Osteoblast (primary cell): ENCODE measurements around the gene ZNF684. TPM values are rescaled to one million over a fixed set of nuclear protein-coding genes. Genes with fewer than 3 reads are reported as not detected.

Experiments
- DNase-seq: peaks from one replicate; pipeline ENCODE4 v3.0.0; 2011; ENCODE audit warnings: low spot score, mixed read lengths; ENCODE audit not compliant: insufficient read length; ENCODE audit errors: missing footprints
- H2AFZ ChIP-seq: 2 replicates; pipeline ENCODE4 v1.6.0; 2011; ENCODE audit warnings: mild to moderate bottlenecking, low read length
- H3K27ac ChIP-seq: 2 replicates; pipeline ENCODE4 v1.5.1; 2011; ENCODE audit warnings: mild to moderate bottlenecking, low read depth, low read length, moderate library complexity
- H3K27me3 ChIP-seq: 2 replicates; pipeline ENCODE4 v1.6.0; 2012; ENCODE audit warnings: mild to moderate bottlenecking, control low read depth, inconsistent platforms, low read length, moderate library complexity; ENCODE audit not compliant: insufficient read depth
- H3K36me3 ChIP-seq: 2 replicates; pipeline ENCODE4 v1.5.1; 2011; ENCODE audit warnings: mild to moderate bottlenecking, low read length, control low read depth, moderate library complexity; ENCODE audit not compliant: insufficient read depth
- H3K4me1 ChIP-seq: 2 replicates; pipeline ENCODE4 v1.5.1; 2011; ENCODE audit warnings: mild to moderate bottlenecking, low read length, control low read depth, moderate library complexity; ENCODE audit not compliant: insufficient read depth
- H3K4me2 ChIP-seq: 2 replicates; pipeline ENCODE4 v1.6.0; 2011; ENCODE audit warnings: mild to moderate bottlenecking, low read length; ENCODE audit not compliant: insufficient read depth
- H3K4me3 ChIP-seq: fragments of 200-600 bp; sonication (generic); 3 replicates; pipeline ENCODE4 v1.5.1; 2012; ENCODE audit warnings: mild to moderate bottlenecking, low read length, inconsistent platforms; ENCODE audit not compliant: insufficient read depth
- H3K79me2 ChIP-seq: 2 replicates; pipeline ENCODE4 v1.6.0; 2012; ENCODE audit warnings: mild to moderate bottlenecking, low read length, control low read depth, inconsistent platforms; ENCODE audit not compliant: insufficient read depth
- H3K9me3 ChIP-seq: 2 replicates; pipeline ENCODE4 v1.5.1; 2011; ENCODE audit warnings: low read depth, low read length, control low read depth
- H4K20me1 ChIP-seq: 2 replicates; pipeline ENCODE4 v1.6.0; 2012; ENCODE audit warnings: mild to moderate bottlenecking, low read length, control low read depth; ENCODE audit not compliant: insufficient read depth
- total RNA-seq: library from RNA; depleted of rRNA; stranded (reverse); fragments of >200 nt; gene quantifications from 2 replicates; pipeline ENCODE4 v1.2.3, GENCODE V29; 2012
- TF ChIP-seq, protein P1 (sequence below): IDR thresholded peaks from 2 replicates; pipeline ENCODE4 v1.5.1; 2011; ENCODE audit warnings: mild to moderate bottlenecking, low read depth, low read length, moderate library complexity; ENCODE audit errors: extremely low read depth

Gene ZNF684
- total RNA-seq, 1 donor, result 3.6 TPM

DNA sequence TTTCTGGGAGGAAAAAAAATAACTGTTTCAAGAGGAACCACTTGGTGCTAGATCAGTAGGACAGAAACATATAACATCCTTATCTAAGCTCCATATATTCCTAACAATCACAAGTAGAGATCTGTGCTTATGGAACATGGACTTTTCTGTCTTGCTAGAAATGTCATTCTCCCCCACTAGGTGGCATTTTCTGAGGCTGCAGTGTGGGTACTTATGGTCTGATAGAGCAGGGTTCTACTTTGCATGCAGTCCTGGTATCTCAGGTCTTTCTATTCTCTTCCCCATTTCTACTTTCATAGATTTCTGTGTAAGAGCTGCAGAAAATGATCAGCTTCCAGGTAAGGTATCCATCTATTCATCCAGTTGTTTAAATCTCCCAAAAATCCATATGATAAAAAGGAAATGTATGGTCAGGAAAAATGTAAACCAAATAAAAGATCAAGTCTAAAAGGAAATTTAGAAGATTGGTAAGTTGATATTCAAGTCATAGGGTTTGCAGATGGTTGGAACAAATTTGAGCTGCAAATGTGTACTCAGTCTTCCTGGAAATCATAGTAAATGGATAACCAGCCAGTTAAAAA is 1.5 kb downstream of the ZNF684 start:
- Histone ChIP-seq H2AFZ (no peak overlapping the region), H3K79me2 (no peaks in the 10 kb centered on the region), H3K36me3 (no peaks in the 10 kb centered on the region), H3K4me3 (no peak overlapping the region), H3K9me3 (no peaks in the 10 kb centered on the region), H3K27ac (no peak overlapping the region), H3K27me3 (no peaks in the 10 kb centered on the region), H4K20me1 (no peaks in the 10 kb centered on the region), H3K4me1 (peaks cover 9% of the 10 kb centered on the region), H3K4me2 (peak overlapping the region; percentile 89)
- TF ChIP-seq, protein P1, sequence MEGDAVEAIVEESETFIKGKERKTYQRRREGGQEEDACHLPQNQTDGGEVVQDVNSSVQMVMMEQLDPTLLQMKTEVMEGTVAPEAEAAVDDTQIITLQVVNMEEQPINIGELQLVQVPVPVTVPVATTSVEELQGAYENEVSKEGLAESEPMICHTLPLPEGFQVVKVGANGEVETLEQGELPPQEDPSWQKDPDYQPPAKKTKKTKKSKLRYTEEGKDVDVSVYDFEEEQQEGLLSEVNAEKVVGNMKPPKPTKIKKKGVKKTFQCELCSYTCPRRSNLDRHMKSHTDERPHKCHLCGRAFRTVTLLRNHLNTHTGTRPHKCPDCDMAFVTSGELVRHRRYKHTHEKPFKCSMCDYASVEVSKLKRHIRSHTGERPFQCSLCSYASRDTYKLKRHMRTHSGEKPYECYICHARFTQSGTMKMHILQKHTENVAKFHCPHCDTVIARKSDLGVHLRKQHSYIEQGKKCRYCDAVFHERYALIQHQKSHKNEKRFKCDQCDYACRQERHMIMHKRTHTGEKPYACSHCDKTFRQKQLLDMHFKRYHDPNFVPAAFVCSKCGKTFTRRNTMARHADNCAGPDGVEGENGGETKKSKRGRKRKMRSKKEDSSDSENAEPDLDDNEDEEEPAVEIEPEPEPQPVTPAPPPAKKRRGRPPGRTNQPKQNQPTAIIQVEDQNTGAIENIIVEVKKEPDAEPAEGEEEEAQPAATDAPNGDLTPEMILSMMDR, result peak; percentile 69
- DNase-seq, result peak; percentile 62

DNA sequence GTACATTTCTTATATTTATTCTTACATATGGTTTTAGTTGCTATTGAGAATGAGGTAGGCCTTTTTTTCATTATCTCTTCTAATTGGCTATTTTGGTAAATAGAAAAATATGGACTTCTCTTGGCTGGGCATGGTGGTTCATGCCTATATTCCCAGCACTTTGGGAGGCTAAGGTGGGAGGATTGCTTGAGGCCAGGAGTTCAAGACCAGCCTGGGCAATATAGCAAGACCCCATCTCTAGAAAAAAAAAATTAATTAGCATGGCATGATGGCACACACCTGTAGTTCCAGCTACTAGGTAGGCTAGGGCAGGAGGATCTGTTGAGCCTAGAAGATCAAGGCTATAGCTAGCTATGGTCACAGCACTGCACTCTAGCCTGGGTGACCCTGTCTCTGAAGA is 3.2 kb downstream of the ZNF684 start:
- H3K4me2 ChIP-seq, result no peak overlapping the region
- peaks cover 9% of the 10 kb centered on the region for H3K4me1 ChIP-seq
- no peaks in the 10 kb centered on the region for H3K36me3 ChIP-seq
- no peak overlapping the region for H3K27ac ChIP-seq
- H3K79me2 ChIP-seq, result no peaks in the 10 kb centered on the region
- H3K27me3 ChIP-seq, result no peaks in the 10 kb centered on the region
- DNase-seq, result no peak
- H3K9me3 ChIP-seq, result no peaks in the 10 kb centered on the region
- no peak overlapping the region for H2AFZ ChIP-seq
- TF ChIP-seq, protein P1, result no peak
- no peaks in the 10 kb centered on the region for H4K20me1 ChIP-seq
- no peak overlapping the region for H3K4me3 ChIP-seq

DNA sequence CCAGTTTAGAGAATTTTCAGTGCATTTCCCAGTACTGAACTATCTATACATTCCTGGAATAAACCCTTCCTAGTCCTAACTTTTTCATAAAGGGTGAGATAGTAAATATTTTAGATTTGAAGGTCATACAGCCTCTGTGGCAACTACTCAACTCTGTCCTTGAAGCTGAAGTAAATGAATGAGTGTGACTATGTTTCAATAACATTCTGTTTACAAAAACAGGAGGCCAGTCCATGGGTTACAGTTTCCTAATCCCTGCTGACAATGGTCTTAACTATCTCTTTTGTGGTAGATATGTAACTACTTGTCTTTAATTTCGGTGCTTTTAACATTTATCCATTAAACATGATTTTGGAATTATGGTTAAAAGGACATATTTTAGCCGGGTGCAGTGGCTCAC is 4.3 kb downstream of the ZNF684 start:
- no peak for DNase-seq
- TF ChIP-seq, protein P1, result no peak
- Histone ChIP-seq H3K27ac (no peak overlapping the region), H3K79me2 (no peaks in the 10 kb centered on the region), H3K4me2 (no peak overlapping the region), H3K4me3 (no peak overlapping the region), H3K27me3 (no peaks in the 10 kb centered on the region), H3K36me3 (no peaks in the 10 kb centered on the region), H4K20me1 (no peaks in the 10 kb centered on the region), H3K9me3 (no peaks in the 10 kb centered on the region), H3K4me1 (peaks cover 9% of the 10 kb centered on the region), H2AFZ (no peak overlapping the region)

DNA sequence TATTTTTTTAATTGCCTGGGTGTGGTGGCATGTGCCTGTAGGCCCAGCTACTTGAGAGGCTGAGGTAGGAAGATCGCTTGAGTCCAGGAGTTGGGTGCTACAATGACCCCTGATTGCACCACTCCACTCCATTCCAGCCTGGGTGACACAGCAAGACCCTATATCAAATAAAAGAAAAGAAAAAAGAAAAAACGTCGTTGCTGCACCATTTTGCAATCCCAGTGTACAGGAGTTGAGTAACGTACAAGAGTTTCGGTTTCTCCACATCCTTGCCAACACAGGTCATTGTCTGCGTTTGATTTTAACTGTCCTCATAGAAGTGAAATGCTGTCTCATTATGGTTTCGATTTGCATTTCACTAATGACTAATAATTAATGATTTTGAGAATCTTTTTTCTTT is 7.9 kb downstream of the ZNF684 start:
- Histone ChIP-seq H3K27me3 (no peaks in the 10 kb centered on the region), H4K20me1 (no peaks in the 10 kb centered on the region), H3K9me3 (no peaks in the 10 kb centered on the region), H2AFZ (no peak overlapping the region), H3K4me3 (no peak overlapping the region), H3K4me1 (no peaks in the 10 kb centered on the region), H3K4me2 (no peak overlapping the region), H3K36me3 (peaks cover 5% of the 10 kb centered on the region), H3K27ac (no peak overlapping the region), H3K79me2 (no peaks in the 10 kb centered on the region)
- no peak for DNase-seq
- TF ChIP-seq, protein P1, result no peak
